DOHH2 (cell line): ENCODE data around the gene STPG2.
"Not testable (repeated sequence)": the region's sequence is repeated elsewhere in the genome, so short reads cannot be mapped to it uniquely, and the experiment has no call there.

ENCODE experiments used
- EZH2phosphoT487 ChIP-seq: fragments of 200-600 bp; sonication (generic); IDR thresholded peaks from 2 replicates; pipeline ENCODE4 v1.6.1; 2017; ENCODE audit warnings: borderline replicate concordance, mild to moderate bottlenecking, antibody characterized with exemption, low read length, moderate library complexity, mixed read lengths
- TF ChIP-seq, protein P1 (sequence below): fragments of 200-600 bp; sonication (generic); IDR thresholded peaks from one replicate; pipeline ENCODE4 v1.5.1; 2014; ENCODE audit warnings: antibody characterized with exemption, mild to moderate bottlenecking, low read depth, low read length; ENCODE audit not compliant: poor library complexity, severe bottlenecking

DNA sequence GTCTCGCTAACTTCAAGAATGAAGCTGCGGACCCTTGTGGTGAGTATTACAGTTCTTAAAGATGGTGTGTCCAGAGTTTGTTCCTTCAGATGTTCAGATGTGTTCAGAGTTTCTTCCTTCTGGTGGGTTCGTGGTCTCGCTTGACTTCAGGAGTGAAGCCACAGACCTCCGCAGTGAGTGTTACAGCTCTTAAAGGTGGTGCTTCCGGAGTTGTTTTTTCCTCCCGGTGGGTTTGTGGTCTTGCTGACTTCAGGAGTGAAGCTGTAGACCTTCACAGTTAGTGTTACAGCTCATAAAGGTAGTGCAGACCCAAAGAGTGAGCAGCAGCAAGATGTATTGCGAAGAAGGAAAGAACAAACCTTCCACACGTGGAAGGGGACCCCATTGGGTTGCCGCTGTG, 592.6 kb downstream of the STPG2 start:
- TF ChIP-seq, protein P1, sequence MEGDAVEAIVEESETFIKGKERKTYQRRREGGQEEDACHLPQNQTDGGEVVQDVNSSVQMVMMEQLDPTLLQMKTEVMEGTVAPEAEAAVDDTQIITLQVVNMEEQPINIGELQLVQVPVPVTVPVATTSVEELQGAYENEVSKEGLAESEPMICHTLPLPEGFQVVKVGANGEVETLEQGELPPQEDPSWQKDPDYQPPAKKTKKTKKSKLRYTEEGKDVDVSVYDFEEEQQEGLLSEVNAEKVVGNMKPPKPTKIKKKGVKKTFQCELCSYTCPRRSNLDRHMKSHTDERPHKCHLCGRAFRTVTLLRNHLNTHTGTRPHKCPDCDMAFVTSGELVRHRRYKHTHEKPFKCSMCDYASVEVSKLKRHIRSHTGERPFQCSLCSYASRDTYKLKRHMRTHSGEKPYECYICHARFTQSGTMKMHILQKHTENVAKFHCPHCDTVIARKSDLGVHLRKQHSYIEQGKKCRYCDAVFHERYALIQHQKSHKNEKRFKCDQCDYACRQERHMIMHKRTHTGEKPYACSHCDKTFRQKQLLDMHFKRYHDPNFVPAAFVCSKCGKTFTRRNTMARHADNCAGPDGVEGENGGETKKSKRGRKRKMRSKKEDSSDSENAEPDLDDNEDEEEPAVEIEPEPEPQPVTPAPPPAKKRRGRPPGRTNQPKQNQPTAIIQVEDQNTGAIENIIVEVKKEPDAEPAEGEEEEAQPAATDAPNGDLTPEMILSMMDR: not testable (repeated sequence)
- TF ChIP-seq EZH2phosphoT487: not testable (repeated sequence)
